Thoracic aorta (tissue), 2 donors: ENCODE data around the gene LGALS9. TPM values are rescaled to one million over a fixed set of nuclear protein-coding genes. Genes with fewer than 3 reads are reported as not detected.
"Not testable (repeated sequence)": the region's sequence is repeated elsewhere in the genome, so short reads cannot be mapped to it uniquely, and the experiment has no call there.

ENCODE experiments used
- ATAC-seq: fragments of 150-250 bp; one replicate; pipeline ENCODE4 v1.8.0; 2017; ENCODE audit warnings: low read depth; ENCODE audit not compliant: insufficient number of reproducible peaks, low FRiP score
- DNase-seq: peaks from one replicate; pipeline ENCODE4 v3.0.0-alpha.2; 2020; ENCODE audit warnings: low spot score
- H3K27ac ChIP-seq, 2 donors: fragments of 200-600 bp; sonication (generic); 1 replicate in 1 of 2; 2 replicates in 1 of 2; pipeline ENCODE4 v1.5.1; 2016; ENCODE audit warnings: mild to moderate bottlenecking in 2 of 2, moderate library complexity in 2 of 2
- H3K27me3 ChIP-seq: fragments of 200-600 bp; sonication (generic); replicated peaks from 2 replicates; pipeline ENCODE4 v1.6.0; 2016; ENCODE audit warnings: mild to moderate bottlenecking; ENCODE audit not compliant: insufficient read depth
- H3K36me3 ChIP-seq: fragments of 200-600 bp; sonication (generic); one replicate; pipeline ENCODE4 v1.5.1; 2016
- H3K4me1 ChIP-seq, 2 donors: fragments of 200-600 bp; sonication (generic); 1 replicate in 1 of 2; 2 replicates in 1 of 2; pipeline versions ENCODE4 v1.5.1 to v1.6.0; 2016; ENCODE audit warnings: low read depth in 2 of 2, mild to moderate bottlenecking in 1 of 2; ENCODE audit not compliant: control insufficient read depth in 1 of 2
- H3K4me3 ChIP-seq: fragments of 200-600 bp; sonication (generic); 2 replicates; pipeline ENCODE4 v1.5.1; 2016; ENCODE audit warnings: mild to moderate bottlenecking
- H3K9me3 ChIP-seq: fragments of 200-600 bp; sonication (generic); 2 replicates; pipeline ENCODE4 v1.5.1; 2016
- total RNA-seq, 2 donors: library from RNA; depleted of rRNA; stranded (reverse); fragments of >200 nt; gene quantifications; one replicate each; pipeline versions ENCODE4 v1.1.0 to v1.2.3, GENCODE V29; 2016
- TF ChIP-seq, protein P1 (sequence below): fragments of 200-600 bp; sonication (generic); IDR thresholded peaks from one replicate; pipeline ENCODE4 v1.5.1; 2019; ENCODE audit warnings: antibody characterized with exemption

Gene LGALS9
- total RNA-seq, 2 donors from 2014 or later = 34.8 to 77.4 TPM

DNA sequence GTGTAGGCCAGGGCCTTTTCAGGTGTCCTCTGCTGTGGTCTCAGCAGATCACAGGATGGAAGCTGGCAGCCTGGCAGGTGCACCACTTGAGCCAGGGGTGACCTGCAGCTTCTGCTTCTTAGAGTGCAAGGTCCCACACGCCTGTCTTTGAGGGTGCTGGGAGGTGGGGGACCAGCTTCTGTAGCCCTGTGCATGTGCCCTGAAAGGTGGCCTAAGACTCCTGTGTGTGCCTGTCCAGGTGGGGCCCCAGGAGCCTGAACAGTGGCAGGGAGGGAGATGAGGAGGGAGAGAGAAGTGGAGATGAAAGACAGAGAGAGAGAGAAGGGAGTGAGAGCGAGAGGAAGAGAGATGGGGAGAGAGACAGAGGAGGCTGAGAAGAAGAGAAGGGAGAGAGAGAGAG lies 46.2 kb downstream of the LGALS9 start:
- ATAC-seq (no peak), DNase-seq (no peak)
- Histone ChIP-seq H3K36me3 (no peaks in the 10 kb centered on the region), H3K27ac (no peak overlapping the region), H3K9me3 (no peaks in the 10 kb centered on the region), H3K4me3 (no peak overlapping the region), H3K4me1 (no peaks in the 10 kb centered on the region), H3K27me3 (no peaks in the 10 kb centered on the region)
- TF ChIP-seq, protein P1, sequence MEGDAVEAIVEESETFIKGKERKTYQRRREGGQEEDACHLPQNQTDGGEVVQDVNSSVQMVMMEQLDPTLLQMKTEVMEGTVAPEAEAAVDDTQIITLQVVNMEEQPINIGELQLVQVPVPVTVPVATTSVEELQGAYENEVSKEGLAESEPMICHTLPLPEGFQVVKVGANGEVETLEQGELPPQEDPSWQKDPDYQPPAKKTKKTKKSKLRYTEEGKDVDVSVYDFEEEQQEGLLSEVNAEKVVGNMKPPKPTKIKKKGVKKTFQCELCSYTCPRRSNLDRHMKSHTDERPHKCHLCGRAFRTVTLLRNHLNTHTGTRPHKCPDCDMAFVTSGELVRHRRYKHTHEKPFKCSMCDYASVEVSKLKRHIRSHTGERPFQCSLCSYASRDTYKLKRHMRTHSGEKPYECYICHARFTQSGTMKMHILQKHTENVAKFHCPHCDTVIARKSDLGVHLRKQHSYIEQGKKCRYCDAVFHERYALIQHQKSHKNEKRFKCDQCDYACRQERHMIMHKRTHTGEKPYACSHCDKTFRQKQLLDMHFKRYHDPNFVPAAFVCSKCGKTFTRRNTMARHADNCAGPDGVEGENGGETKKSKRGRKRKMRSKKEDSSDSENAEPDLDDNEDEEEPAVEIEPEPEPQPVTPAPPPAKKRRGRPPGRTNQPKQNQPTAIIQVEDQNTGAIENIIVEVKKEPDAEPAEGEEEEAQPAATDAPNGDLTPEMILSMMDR = no peak

DNA sequence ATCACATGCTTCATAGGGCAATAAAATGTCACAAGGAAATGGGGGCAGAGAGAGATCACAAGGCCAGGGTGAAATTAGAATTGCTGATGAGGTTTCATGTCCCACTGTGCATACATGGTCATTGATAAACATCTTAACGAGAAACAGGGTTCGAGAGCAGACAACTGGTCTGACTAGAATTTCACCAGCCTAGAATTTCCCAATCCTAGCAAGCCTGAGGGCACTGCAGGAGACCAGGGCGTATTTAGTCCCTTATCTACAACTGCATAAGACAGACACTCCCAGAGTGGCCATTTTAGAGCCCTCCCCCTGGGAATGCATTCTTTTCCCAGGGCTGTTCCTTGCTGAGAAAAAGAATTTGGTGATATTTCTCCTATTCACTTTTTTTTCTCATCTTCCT lies 55.3 kb downstream of the LGALS9 start:
- H3K27ac ChIP-seq, ATAC-seq, H3K27me3 ChIP-seq, H3K36me3 ChIP-seq, H3K4me1 ChIP-seq, H3K4me3 ChIP-seq, H3K9me3 ChIP-seq, DNase-seq: not testable (repeated sequence)

DNA sequence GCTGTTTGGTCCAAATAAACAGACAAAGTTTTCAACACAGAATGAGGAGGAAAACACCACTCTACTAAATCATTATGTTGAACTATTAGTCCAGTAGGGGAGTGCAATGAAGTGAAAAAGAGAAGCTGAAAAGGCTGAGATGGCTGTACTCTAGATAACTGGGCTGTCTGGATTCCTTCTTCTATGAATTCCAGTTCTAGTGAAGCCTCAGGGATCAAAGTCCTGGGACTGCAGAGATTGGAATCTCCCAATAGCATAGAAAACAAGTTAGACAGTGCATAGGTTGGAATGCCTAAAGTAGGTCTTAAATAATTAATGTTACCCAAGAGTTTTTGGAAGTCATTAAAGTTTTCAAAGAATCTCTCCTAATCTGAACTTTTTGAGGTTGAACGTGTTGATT lies 59.9 kb downstream of the LGALS9 start:
- Histone ChIP-seq H3K4me3 (no peak overlapping the region), H3K27ac (no peak overlapping the region), H3K4me1 (no peaks in the 10 kb centered on the region), H3K27me3 (no peaks in the 10 kb centered on the region), H3K36me3 (no peaks in the 10 kb centered on the region), H3K9me3 (peaks cover 12% of the 10 kb centered on the region)
- TF ChIP-seq, protein P1 = no peak
- no peak for DNase-seq
- no peak for ATAC-seq

DNA sequence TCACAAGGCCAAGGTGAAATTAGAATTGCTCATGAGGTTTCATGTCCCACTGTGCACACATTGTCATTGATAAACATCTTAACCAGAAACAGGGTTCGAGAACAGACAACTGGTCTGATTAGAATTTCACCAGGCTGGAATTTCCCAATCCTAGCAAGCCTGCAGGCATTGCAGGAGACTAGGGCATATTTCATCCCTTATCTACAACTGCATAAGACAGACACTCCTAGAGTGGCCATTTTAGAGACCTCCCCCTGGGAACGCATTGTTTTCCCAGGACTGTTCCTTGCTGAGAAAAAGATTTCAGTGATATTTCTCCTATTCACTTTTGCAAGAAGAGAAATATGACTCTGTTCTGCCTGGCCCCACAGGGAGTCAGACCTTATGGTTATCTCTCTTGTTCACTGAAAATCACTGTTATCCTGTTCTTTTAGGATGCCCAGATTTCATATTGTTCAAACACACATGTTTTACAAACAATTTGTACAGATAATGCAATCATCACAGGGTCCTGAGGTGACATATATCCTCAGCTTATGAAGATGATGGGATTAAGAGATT lies 64.3 kb downstream of the LGALS9 start:
- H3K4me1 ChIP-seq, H3K36me3 ChIP-seq: not testable (repeated sequence)

More for the DNA sequence above, 64.3 kb downstream of the LGALS9 start:
- DNase-seq, H3K4me3 ChIP-seq, H3K27me3 ChIP-seq, H3K27ac ChIP-seq, ATAC-seq: not testable (repeated sequence)
- peaks cover 12% of the 10 kb centered on the region for H3K9me3 ChIP-seq

Other genes starting within 250 kb of the LGALS9 start
- 10 to 100 TPM; 17.6 to 46.0 TPM for gene KSR1, start 174.7 kb upstream of the LGALS9 start, total RNA-seq
- gene NOS2, start 169.3 kb downstream of the LGALS9 start, total RNA-seq = not detected